NCI-H748 (cell line): ENCODE results near the gene MRPS18A.
"Not testable (repeated sequence)": the region's sequence is repeated elsewhere in the genome, so short reads cannot be mapped to it uniquely, and the experiment has no call there.

Source experiments
- DNase-seq: peaks from one replicate; lab custom pipeline; 2025; ENCODE audit not compliant: unreplicated experiment; lab: John Stamatoyannopoulos, UW

Gene MRPS18A

GRCh38 chr6:43639984-43640800, 47.4 kb downstream of the MRPS18A start:
- DNase-seq, result no peak

GRCh38 chr6:43636308-43636659, 51.3 kb downstream of the MRPS18A start:
- peak; percentile 33 for DNase-seq

GRCh38 chr6:43635387-43636307, 51.9 kb downstream of the MRPS18A start, which contains the start of gene MAD2L1BP:
MAD2L1BP (plus strand) TSS chr6:43635840; CDS start chr6:43635876, 36 bp downstream.
- DNase-seq, result peak; percentile 94

- no peak for DNase-seq
These were observed 52.8 kb downstream of the MRPS18A start for GRCh38 chr6:43634702-43635303.

- DNase-seq, result not testable (repeated sequence)
These were observed 54.6 kb downstream of the MRPS18A start for GRCh38 chr6:43633002-43633401.

- no peak for DNase-seq
These were observed 56.5 kb downstream of the MRPS18A start for GRCh38 chr6:43630980-43631619.

- DNase-seq, result peak; percentile 99
These were observed 57.9 kb downstream of the MRPS18A start for GRCh38 chr6:43629505-43630300.

- DNase-seq, result peak; percentile 100
These were observed 58.5 kb downstream of the MRPS18A start, which contains the start of gene GTPBP2 for GRCh38 chr6:43629104-43629504. GTPBP2 (minus strand) TSS chr6:43629264; CDS start chr6:43629162, 102 bp downstream.

- peak; percentile 80 for DNase-seq
These were observed 59.0 kb downstream of the MRPS18A start for GRCh38 chr6:43628393-43629103.

- peak; percentile 77 for DNase-seq
These were observed 60.4 kb downstream of the MRPS18A start for GRCh38 chr6:43627008-43627825.

GRCh38 chr6:43625393-43625992, 62.1 kb downstream of the MRPS18A start:
- DNase-seq, result no peak

GRCh38 chr6:43624786-43625288, 62.8 kb downstream of the MRPS18A start:
- no peak for DNase-seq

- DNase-seq, result no peak
These were observed 63.5 kb downstream of the MRPS18A start for GRCh38 chr6:43623880-43624785.

- no peak for DNase-seq
These were observed 65.0 kb downstream of the MRPS18A start for GRCh38 chr6:43622541-43622940.

GRCh38 chr6:43621836-43622180, 65.8 kb downstream of the MRPS18A start:
- no peak for DNase-seq
